HG03196 (cell line): ENCODE results near the gene PILRB.

ENCODE experiments used
- ATAC-seq: cut with Tn5 transposase; IDR thresholded peaks from one replicate; pipeline ENCODE4 v1.9.1; 2021; ENCODE audit not compliant: unreplicated experiment

The PILRB gene

DNA sequence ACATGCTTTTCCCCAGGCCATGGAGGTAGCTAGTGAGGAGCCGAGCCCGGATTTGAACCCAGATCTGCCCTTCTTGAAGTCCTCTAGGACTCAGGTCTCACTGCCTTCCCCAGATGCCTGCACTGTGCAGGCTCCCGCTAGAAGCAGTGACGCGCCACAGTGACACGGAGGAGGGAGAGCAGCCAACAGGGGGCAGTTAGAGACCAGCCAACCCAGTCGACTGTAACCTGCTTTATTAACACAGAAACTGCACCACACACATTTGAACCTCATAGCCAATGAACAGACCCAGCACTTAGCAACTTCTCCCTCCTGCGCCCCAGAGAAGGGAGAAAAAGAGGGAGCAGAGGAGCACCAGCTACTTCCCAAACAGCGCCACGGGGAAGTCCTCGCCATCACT is 42.7 kb downstream of the PILRB start:
- no peak for ATAC-seq

DNA sequence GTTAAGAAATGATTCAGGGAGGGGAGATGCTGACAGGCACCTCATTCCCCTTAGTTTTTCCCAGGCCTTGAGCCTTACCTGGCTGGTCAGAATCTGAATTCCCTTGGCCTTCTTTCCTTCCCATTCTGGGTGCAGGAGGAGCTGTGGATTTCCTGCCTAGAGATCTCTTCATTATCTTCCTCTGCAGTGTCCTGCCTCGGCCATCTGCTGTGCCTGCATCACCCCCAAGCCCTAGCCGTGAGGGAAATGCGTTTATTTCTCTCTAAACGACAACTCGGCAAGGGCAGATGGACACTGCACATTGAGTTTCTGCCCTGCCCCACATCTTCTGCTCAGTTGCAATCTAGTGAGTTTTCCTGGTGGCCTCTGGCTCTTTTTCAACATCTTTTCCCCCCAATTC is 43.9 kb downstream of the PILRB start:
- no peak for ATAC-seq

DNA sequence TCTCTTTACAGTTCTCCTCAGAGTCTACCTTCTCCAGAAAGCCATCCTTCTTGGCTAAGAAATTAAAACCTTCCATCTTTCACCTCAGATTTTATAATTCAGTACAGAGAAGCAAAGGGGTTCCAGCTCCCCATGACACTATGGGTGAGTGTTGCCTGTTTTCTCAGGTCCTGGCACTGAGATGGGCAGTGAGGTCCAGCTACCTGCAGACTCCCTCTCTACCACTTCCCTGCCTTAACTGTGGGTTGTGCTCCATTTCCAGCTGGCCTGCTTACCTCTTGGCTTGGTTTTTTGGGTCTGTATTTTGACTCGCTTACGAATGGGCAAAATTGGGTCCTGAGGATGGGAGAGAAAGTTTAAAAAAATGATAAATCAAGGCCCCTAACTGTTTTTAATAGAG is 44.3 kb downstream of the PILRB start:
- ATAC-seq, result no peak

DNA sequence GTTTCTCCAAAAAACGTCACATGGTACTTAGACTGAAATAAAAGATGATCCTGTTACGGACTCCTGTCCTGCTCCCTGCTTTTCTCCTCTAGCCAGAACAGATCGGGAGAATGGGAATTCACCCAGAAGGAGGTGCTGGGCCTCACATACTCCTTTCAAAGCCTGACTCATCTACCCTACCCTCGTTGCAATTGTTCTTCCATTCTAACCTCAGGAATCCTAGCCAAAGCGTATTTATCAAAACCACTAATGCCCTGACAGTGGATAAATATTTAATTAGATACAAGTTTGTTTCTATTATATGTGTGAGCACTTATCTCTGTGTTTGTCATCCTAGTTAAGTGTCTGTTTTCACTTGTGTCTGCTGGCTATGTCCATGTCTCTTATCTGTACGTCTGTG is 48.9 kb downstream of the PILRB start:
- ATAC-seq, result no peak

DNA sequence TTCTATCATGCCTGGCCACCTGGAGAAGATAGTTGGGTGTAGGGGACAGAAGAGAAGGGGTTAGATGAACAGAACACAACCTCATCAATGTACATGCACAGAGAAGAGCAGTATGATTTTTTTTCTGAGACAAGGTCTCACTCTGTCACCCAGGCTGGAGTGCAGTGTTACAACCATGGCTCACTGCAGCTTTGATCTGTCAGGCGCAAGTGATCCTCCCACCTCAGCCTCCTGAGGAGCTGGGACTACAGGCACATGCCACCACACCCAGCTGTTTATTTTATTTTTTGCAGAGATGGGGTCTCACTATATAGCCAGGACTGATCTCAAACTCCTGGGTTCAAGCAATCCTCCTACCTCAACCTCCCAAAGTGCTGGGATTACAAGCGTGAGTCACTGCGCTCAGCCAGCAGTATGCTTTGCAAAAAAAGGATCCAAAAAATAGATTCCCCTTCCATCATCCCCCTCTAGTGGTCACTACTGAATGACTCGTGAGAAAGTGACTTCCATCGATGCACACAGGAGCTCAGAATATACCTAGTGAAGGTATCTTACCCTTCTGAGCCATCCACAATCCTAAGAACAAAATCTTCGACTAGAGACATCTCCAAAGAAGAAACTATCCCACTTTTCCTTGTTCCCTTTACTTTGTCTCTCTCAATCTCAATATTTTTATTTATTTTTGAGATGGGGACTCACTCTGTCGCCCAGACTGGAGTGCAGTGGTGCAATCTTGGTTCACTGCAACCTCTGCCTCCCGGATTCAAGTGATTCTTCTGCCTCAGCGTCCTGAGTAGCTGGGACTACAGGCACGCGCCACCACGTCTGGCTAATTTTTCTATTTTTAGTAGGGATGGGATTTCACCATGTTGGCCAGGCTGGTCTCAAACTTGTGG is 49.6 kb downstream of the PILRB start:
- no peak for ATAC-seq

DNA sequence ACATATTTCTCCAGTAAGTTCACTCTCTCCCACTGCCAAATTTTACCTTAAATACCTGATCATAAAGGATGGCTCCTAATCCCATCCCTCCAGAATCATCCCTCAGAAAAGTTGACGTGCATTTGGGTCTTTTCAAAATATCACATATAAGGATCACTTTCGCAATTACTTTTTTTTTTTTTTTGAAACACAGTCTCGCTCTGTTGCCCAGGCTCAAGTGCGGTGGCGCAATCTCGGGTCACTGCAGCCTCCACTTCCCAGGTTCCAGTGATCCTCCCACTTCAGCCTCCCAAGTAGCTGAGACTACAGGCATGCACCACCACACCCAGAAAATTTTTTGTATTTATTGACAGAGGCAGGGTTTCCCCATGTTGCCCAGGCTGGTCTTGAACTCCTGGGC is 53.2 kb downstream of the PILRB start:
- no peak for ATAC-seq

DNA sequence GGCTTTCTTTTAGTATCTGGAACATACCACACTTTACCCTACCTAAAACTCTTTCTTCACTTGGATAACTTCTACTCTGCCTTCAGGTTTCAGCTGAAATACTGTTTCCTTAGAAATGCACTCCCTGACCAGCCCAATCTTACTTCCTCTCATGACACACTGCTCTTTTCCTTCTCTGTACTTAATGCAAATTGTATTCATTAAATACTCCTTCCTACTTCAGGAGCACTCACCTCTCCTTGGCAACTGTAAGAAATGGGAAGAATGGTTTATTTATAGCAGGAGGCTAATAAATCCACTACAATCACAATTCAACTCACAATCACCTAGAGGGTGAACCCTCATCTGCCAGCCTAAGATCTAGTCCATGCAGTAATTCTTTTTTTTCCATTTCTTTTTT is 55.4 kb downstream of the PILRB start:
- no peak for ATAC-seq

DNA sequence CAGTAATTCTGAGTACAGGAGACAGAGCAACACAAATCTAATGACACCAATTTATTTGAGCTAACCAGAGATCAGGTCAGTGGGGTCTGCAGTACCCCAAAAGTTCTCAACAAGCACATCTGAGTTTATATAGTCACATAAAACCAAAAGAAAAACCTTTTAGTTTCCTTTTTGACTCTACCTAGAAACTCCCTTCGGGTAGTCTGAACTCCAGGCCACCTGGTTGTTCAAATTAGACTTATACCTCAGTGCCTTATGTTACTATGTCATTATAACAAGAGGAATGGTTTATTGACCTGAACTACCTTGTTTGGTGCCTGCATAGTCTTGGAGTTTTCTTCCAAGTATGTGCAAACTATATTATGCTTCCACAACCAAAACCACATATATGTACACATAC is 56.0 kb downstream of the PILRB start:
- ATAC-seq, result no peak

- ATAC-seq, result no peak
Observed at GRCh38 chr7:100415448-100415847, 57.5 kb downstream of the PILRB start.
